Activated gamma-delta T cell treated with anti-CD3 and anti-CD28 coated beads, Interleukin-2, amount 50 U/mL, for 16 hours (primary cell): Measurements from ENCODE around the gene MICALL1.
"Not testable (repeated sequence)": the region's sequence is repeated elsewhere in the genome, so short reads cannot be mapped to it uniquely, and the experiment has no call there.

Experiments
- DNase-seq: peaks from one replicate; pipeline ENCODE4 v3.0.0-alpha.2; 2020; ENCODE audit warnings: low read depth

The MICALL1 gene

DNA sequence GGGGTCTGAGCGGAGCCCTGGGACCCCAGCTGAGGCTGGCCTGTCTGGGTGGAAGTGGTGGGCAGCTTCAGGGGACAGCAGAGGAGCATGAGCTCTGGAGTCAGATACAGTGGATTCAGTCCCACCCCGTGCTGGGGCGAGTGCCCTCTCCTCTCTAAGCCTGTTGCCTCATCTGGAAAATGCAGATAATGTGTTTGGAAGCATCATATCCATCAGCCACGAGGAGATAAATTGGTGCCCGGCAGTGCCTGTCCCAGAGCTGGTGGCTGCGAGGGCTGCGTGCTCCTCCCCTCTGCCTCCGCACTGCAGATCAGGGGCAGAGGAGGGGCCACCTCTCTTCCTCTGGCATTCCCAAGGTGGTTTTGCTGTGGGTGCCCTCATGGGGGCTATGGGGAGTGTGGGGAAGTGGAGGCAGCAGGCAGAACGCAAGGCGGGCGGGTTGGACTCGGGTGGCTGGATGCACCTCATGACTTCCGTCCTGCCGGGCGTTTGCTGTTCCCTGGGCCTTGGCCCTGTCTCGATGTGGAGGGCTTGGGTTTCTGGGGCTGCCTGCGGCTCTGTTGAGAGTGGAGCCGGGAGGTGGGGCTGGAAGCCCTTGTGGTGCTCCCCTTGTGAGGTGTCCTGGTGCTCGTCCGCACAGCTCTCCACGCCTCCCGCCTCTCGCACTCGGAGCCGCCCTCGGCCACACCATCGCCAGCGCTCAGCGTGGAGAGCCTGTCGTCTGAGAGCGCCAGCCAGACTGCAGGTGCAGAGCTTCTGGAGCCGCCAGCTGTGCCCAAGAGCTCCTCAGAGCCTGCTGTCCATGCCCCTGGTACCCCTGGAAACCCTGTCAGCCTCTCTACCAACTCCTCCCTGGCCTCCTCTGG is 20.9 kb downstream of the MICALL1 start:
- no peak for DNase-seq

DNA sequence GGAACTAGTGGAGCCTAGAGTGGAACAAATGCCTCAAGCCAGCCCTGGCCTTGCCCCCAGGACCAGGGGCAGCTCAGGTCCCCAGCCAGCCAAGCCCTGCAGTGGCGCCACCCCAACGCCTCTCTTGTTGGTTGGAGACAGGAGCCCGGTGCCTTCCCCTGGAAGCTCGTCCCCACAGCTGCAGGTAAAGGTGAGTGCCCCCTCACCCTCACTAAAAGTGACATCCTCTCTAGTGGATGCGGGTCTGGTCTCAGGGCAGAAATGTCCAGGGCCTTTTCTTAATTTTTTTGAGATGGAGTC is 21.5 kb downstream of the MICALL1 start:
- DNase-seq, result no peak

- DNase-seq, result no peak
Measured at GRCh38 chr22:37929390-37929789, 23.3 kb downstream of the MICALL1 start.

GRCh38 chr22:37930270-37930951 is 24.3 kb downstream of the MICALL1 start:
- no peak for DNase-seq

DNA sequence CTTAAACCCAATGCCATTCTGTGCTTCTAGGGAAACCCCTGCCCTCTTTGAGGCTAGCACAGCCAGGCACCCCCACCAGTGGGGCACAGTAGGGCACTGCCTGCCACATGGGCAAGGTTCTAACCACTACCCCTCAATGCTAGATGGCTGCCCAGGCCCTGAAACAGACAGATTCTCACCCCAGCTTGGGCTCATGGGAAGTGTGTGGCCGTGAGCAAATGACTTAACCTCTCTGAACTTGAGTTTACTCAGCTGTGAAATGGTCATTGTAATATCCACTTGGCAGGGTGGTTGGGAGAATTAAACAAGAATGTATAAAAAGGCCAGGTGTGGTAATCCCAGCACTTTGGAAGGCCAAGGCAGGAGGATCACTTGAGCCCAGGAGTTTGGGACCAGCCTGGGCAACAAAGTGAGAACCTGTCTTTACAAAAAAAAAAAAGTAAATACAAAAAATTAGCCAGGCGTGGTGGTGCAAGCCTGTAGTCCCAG is 24.9 kb downstream of the MICALL1 start:
- no peak for DNase-seq

DNA sequence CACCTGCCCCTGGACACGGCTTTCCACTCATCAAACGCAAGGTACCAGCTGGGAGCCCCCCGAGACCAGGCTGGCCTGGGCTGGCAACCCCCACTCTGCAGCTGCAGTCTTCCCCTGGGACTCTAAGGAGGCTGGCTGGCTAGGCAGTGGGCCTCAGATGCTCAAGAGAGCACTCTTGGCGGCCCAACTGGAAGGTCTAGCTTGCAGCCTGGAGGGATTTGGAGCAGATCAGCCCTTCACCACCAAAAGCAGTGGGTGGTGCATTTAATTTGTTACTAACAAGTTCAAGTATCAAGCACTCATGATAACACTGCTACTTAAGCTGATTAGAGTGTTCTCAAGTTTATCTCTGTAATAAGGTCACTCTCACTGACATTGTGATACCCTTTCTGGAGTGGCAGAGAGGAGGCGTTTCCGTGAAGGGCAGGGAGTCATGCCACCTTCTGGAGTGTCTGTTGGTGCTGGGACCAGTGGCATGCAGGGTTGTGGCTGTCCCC is 25.8 kb downstream of the MICALL1 start:
- DNase-seq, result no peak

DNA sequence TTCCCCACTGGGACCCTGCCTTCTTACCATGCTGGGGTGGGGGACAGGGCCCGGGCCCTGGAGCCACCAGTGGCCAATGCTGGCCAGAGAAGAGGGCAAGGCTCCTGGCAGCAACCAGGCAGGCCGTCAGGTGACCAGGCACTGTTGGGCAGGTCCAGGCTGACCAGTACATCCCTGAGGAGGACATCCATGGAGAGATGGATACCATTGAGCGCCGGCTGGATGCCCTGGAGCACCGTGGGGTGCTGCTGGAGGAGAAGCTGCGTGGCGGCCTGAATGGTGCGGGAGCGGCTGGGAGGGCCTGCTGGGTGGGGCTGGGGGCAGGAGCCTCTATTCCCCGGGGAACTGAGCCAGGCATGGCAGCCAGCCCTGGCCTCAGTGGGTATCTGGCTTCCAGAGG is 26.3 kb downstream of the MICALL1 start:
- DNase-seq, result no peak

- DNase-seq, result no peak
Measured at GRCh38 chr22:37932821-37933578, 26.9 kb downstream of the MICALL1 start.

DNA sequence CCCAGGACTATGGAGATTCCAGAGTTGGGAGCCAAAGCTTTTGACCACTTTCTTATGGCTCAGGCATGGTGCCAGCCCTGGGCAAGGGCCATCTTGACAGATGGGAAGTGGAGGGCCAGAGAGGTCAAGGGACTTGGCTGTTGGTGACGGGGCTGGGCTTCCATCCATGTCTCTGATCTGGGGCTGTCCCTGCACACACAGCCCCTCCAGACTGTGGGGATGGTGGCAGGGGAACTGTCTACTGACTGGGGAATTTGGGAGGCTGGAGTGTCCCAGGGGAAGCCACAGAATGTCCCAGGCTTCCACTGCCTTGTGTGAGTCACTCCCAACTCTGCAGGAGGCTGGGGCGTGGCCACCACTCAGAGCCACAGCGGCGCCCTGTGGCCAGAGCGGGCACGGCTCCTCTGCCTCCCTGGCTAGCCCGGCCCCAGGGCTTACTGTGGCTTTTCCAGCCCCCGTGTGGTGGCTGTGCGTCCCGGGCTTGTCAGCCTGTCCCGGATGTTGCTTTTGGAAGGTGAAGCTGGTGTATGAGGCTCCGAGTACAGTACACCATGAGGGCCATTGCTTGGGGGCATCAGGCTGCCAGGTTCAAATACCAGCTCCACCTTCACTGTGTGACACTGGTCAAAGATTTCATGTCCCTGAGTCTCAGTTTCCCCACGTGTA is 27.7 kb downstream of the MICALL1 start:
- DNase-seq, result peak; percentile 67

- DNase-seq, result no peak
Measured at GRCh38 chr22:37940698-37941376, 34.7 kb downstream of the MICALL1 start.

GRCh38 chr22:37942133-37942532 is 36.0 kb downstream of the MICALL1 start:
- no peak for DNase-seq

- no peak for DNase-seq
Measured at GRCh38 chr22:37943136-37943824, 37.2 kb downstream of the MICALL1 start.

DNA sequence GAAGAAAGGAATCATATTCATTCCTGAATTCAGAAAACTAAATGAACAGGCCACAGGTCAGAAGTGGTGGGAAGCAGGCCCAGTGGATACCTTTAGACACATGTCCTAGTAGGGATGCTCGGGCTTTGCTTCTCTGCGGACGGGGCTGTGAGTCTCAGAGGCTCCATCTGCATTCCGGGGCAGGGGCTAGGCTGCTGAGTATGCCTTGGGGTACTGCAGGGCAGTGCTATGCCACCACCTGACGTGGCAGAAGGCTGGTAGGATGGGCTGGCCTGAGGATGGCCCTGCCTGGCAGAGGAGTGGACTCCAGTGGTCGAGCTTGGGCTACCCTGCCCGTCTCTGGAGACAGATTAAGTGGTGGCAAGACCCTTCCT is 37.7 kb downstream of the MICALL1 start:
- no peak for DNase-seq

GRCh38 chr22:37944423-37944822 is 38.3 kb downstream of the MICALL1 start:
- DNase-seq, result not testable (repeated sequence)

- DNase-seq, result not testable (repeated sequence)
Measured at GRCh38 chr22:37947142-37947795, 41.2 kb downstream of the MICALL1 start.

- DNase-seq, result no peak
Measured at GRCh38 chr22:37951305-37951704, 45.2 kb downstream of the MICALL1 start.

GRCh38 chr22:37952629-37953028 is 46.5 kb downstream of the MICALL1 start:
- not testable (repeated sequence) for DNase-seq

GRCh38 chr22:37953062-37953436 is 47.0 kb downstream of the MICALL1 start:
- DNase-seq, result no peak

- peak; percentile 92 for DNase-seq
Measured at GRCh38 chr22:37953437-37954179, 47.5 kb downstream of the MICALL1 start, which contains the start of the genes C22orf23 and POLR2F. Gene C22orf23, minus strand, starts transcription at chr22:37953601. Its CDS starts 452 bp downstream, at chr22:37953149. Gene POLR2F, plus strand, starts transcription at chr22:37953699. Its CDS starts 89 bp downstream, at chr22:37953788.
